GM18517 (cell line): ENCODE data around the gene HIF1A.
"Not testable (repeated sequence)": the region's sequence is repeated elsewhere in the genome, so short reads cannot be mapped to it uniquely, and the experiment has no call there.

Source experiments
- ATAC-seq: cut with Tn5 transposase; IDR thresholded peaks from one replicate; pipeline ENCODE4 v1.9.1; 2021; ENCODE audit warnings: mild to moderate bottlenecking, moderate library complexity; ENCODE audit not compliant: unreplicated experiment

The HIF1A gene

GRCh38 chr14:61694830-61695694 lies at the start of gene HIF1A:
Gene HIF1A (plus strand): TSS chr14:61695513. CDS start chr14:61695805, 292 bp downstream.
- peak; percentile 85 for ATAC-seq

- ATAC-seq, result no peak
Measured at GRCh38 chr14:61646366-61647116, 48.8 kb upstream of the HIF1A start.

DNA sequence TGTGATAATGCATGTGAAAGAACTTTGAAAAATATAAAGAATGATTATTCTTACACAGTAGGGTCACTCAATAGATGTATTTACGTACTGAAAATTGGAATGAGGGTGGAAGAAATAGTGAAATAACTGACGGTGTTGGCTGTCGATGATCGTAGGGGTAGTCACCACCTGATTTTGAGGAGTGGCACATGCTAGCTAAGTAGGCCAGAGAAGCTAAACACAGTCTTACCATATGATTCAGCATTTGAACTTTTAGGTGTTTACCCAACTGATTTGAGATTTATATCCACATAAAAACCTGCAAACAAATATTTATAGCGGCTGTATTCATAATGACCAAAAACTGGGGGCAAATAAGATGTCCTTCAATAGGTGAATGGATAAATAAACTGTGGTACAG lies 47.6 kb upstream of the HIF1A start:
- ATAC-seq, result no peak

GRCh38 chr14:61648377-61648776 lies 46.9 kb upstream of the HIF1A start:
- ATAC-seq, result no peak

- ATAC-seq, result no peak
Measured at GRCh38 chr14:61649283-61649682, 46.0 kb upstream of the HIF1A start.

GRCh38 chr14:61651355-61651754 lies 44.0 kb upstream of the HIF1A start:
- no peak for ATAC-seq

- no peak for ATAC-seq
Measured at GRCh38 chr14:61652526-61653262, 42.6 kb upstream of the HIF1A start.

DNA sequence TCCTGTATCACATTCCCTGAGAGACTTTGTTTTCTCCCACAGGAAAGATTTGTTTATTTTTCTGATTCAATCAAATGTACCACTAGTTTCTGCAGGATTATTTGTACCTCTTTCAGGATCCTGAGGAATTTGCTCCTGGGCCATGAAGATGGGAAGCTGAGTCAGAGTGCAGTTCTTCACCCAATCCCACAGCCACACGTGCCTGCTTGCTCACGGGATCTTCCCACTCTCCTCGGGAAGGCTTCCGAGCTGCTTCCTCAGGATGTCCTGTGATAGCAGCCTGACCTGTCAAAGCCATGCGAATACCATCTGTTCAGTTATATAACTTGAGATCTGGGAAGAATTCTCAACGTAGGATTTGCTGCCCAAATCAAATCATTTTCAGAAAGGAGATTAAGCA lies 41.8 kb upstream of the HIF1A start:
- ATAC-seq, result no peak

GRCh38 chr14:61654026-61654425 lies 41.3 kb upstream of the HIF1A start:
- no peak for ATAC-seq

DNA sequence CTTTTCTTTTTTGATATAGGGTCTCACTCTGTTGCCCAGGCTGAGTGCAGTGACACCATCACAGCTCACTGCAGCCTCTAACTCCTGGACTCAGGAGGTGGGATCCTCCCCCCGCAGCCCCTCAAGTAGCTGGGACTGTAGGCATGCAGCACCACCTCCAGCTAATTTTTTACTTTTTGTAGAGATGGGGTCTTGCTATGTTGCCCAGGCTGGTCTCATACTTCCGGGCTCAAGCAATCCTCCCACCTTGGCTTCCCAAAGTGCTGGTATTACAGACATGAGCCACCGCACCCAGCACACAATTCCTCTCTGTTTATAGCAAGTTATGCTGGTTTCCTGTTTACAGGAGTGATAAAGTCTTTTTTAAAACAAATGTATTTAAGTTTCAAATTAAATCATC lies 39.5 kb upstream of the HIF1A start:
- no peak for ATAC-seq

DNA sequence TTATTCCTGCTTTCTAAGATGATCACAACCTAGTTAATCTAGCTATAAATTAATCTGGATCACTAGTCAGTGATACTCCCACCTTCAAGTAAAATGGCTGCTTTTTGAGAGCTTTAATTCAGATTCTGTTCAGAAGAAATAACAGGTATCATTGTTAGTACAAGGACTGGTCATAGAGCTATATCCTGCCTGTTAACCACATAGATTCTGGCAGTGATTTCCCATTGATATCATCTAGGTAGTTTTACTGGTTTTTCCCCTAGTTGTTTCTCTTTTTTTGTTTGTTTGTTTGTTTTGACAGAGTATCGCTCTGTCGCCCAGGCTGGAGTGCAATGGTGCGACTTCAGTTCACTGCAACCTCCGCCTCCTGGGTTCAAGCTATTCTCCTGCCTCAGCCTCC lies 39.0 kb upstream of the HIF1A start:
- no peak for ATAC-seq

DNA sequence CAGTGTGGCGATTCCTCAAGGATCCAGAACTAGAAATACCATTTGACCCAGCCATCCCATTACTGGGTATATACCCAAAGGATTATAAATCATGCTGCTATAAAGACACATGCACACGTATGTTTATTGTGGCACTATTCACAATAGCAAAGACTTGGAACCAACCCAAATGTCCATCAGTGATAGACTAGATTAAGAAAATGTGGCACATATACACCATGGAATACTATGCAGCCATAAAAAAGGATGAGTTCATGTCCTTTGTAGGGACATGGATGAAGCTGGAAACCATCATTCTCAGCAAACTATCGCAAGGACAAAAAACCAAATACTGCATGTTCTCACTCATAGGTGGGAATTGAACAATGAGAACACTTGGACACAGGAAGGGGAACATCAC lies 37.2 kb upstream of the HIF1A start:
- ATAC-seq, result not testable (repeated sequence)

- no peak for ATAC-seq
Measured at GRCh38 chr14:61659582-61659981, 35.7 kb upstream of the HIF1A start.

GRCh38 chr14:61661471-61662400 lies 33.6 kb upstream of the HIF1A start:
- peak; percentile 30 for ATAC-seq

- ATAC-seq, result peak; percentile 86
Measured at GRCh38 chr14:61662437-61663311, 32.6 kb upstream of the HIF1A start.

- ATAC-seq, result no peak
Measured at GRCh38 chr14:61663312-61663979, 31.9 kb upstream of the HIF1A start.

- ATAC-seq, result no peak
Measured at GRCh38 chr14:61668282-61668681, 27.0 kb upstream of the HIF1A start.

DNA sequence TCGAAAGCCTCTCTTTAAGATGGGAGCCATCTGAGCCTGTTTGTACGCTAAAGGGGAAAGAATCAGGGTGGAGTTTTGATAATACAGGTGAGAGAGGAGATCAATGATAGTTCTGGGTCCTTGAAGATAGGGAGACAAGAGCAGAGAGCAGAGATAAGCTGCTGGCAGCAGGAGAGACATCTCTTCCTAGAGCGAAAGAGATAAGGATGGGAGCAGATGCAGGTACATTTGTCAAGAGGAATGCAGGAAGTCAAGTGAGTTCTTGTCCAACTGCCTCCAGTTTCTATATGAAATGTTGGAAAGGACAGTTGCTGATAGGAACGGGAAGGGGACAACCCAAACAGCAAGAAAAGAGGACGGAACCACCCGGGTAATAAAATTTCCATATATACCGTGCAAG lies 24.7 kb upstream of the HIF1A start:
- ATAC-seq, result no peak

- ATAC-seq, result peak; percentile 91
Measured at GRCh38 chr14:61671082-61671481, 24.2 kb upstream of the HIF1A start.
